Gastrocnemius medialis (tissue), 4 donors: ENCODE data around the gene DNM1. TPM values are rescaled to one million over a fixed set of nuclear protein-coding genes. Genes with fewer than 3 reads are reported as not detected.

Source experiments
- ATAC-seq, 2 donors: fragments of 150-250 bp; one replicate each; pipeline ENCODE4 v1.9.1; 2016
- DNase-seq, 2 donors: peaks; one replicate each; pipeline ENCODE4 v3.0.0-alpha.2; 2019
- H3K27ac ChIP-seq, 4 donors: fragments of 200-600 bp; sonication (generic); 1 replicate in 1 of 4; 2 replicates in 3 of 4; pipeline ENCODE4 v1.5.1; 2016 to 2018; ENCODE audit warnings: mild to moderate bottlenecking in 2 of 4, moderate library complexity in 1 of 4
- H3K27me3 ChIP-seq, 3 donors: fragments of 200-600 bp; sonication (generic) in 2 of 3; 1 replicate in 1 of 3; 2 replicates in 2 of 3; pipeline versions ENCODE4 v1.5.1 to v1.6.0; 2016 to 2019; ENCODE audit warnings: mild to moderate bottlenecking in 1 of 3, moderate library complexity in 1 of 3
- H3K36me3 ChIP-seq, 2 donors: fragments of 200-600 bp; sonication (generic) in 1 of 2; one replicate each; pipeline ENCODE4 v1.5.1; 2017 to 2018
- H3K4me1 ChIP-seq, 2 donors: fragments of 200-600 bp; sonication (generic) in 1 of 2; one replicate each; pipeline ENCODE4 v1.5.1; 2016 to 2017; ENCODE audit warnings: mild to moderate bottlenecking in 2 of 2
- H3K4me3 ChIP-seq, 4 donors: fragments of 200-600 bp; sonication (generic) in 3 of 4; 1 replicate in 1 of 4; 2 replicates in 3 of 4; pipeline ENCODE4 v1.5.1; 2016 to 2019; ENCODE audit warnings: mild to moderate bottlenecking in 2 of 4
- H3K9me3 ChIP-seq, 3 donors: fragments of 200-600 bp; sonication (generic) in 2 of 3; 1 replicate in 1 of 3; 2 replicates in 2 of 3; pipeline ENCODE4 v1.5.1; 2016 to 2019
- POLR2A ChIP-seq, 2 donors: fragments of 450-650 bp; IDR thresholded peaks; one replicate each; pipeline ENCODE4 v1.6.1; 2017; ENCODE audit warnings: antibody characterized with exemption in 2 of 2, mild to moderate bottlenecking in 2 of 2, moderate library complexity in 2 of 2
- in situ Hi-C, 4 donors: fragments of 200-750 bp; cut with MboI; loops; one replicate each; pipeline versions ENCODE4 v1.15.0 to v1.8.0; 2017; ENCODE audit warnings: low sequenced_read_pairs in 4 of 4
- intact Hi-C: fragments of 100-400 bp; cut with DNase I; formaldehyde crosslinking; loops from one replicate; pipeline ENCODE4 v1.15.1; 2023; ENCODE audit warnings: low total_unique reads
- total RNA-seq, 4 donors: library from RNA; depleted of rRNA; stranded (reverse); fragments of >200 nt; gene quantifications; one replicate each; pipeline versions ENCODE4 v1.1.0 to v1.2.3, GENCODE V29; 2016
- TF ChIP-seq, protein P1 (sequence below), 5 experiments: fragments of 450-650 bp in 3 of 5; fragments of 200-600 bp in 2 of 5; sonication (generic) in 2 of 5; IDR thresholded peaks in 4 of 5; conservative IDR thresholded peaks in 1 of 5; 1 replicate in 4 of 5; 2 replicates in 1 of 5; pipeline ENCODE4 v1.5.1; 2016 to 2019; ENCODE audit warnings: antibody characterized with exemption in 5 of 5, mild to moderate bottlenecking in 3 of 5, moderate library complexity in 3 of 5

Gene DNM1
- total RNA-seq, 4 donors from 2014 or later, result 1.8 to 3.8 (median 2.0) TPM

DNA sequence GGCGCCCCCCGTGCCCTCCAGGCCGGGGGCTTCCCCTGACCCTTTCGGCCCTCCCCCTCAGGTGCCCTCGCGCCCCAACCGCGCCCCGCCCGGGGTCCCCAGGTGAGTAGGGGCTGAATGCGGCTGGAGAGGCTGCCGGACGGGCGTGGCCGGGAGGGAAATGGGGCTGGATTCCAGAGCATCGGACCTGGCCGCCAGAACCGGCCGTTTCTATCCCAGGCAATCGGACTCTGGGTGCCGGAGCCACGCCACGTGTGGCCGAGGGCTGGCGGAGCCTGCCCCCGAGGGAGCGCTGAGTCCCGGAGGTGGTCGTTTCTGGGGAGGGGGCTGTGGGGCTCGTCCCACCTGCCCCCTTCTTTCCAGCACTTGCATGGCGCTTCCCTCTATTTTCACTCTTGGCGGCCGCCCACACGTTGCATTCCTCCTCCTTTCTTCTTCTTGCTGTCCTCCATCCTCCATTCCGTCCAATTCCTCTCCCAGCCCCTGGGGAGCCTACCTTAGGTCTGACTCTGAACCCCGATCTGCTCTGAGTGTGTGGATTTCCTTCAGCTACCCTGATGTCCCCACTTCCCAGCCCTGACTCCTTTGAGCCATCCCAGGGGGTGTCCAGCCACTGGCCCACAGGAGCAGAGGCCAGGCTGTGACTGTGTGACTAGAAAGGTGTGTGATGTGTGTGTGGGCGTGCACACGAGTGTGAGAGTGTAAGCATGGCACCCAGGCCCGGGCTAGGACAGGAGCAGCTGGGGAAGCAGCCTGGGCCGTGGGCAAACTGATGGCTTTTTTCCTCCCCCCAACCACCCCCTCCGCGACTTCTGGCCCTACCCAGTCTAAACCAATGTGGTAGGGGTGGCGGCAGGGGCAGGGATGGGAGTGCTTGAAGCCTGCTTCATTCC, 47.9 kb downstream of the DNM1 start:
- Histone ChIP-seq H3K27ac (no peak overlapping the region), H3K4me3 (peak overlapping the region in 3 of 4 donors; percentile 17 to 41 (median 31)), H3K27me3 (peaks cover 15 to 22% (median 17%) of the 10 kb centered on the region in 3 donors), H3K9me3 (no peaks in the 10 kb centered on the region), H3K36me3 (peaks cover 0 to 3% of the 10 kb centered on the region in 2 donors), H3K4me1 (no peaks in the 10 kb centered on the region)
- intact Hi-C loops, result no loop called here
- TF ChIP-seq POLR2A (IDR thresholded peaks at IDR 0.05), result no peak
- TF ChIP-seq, protein P1, sequence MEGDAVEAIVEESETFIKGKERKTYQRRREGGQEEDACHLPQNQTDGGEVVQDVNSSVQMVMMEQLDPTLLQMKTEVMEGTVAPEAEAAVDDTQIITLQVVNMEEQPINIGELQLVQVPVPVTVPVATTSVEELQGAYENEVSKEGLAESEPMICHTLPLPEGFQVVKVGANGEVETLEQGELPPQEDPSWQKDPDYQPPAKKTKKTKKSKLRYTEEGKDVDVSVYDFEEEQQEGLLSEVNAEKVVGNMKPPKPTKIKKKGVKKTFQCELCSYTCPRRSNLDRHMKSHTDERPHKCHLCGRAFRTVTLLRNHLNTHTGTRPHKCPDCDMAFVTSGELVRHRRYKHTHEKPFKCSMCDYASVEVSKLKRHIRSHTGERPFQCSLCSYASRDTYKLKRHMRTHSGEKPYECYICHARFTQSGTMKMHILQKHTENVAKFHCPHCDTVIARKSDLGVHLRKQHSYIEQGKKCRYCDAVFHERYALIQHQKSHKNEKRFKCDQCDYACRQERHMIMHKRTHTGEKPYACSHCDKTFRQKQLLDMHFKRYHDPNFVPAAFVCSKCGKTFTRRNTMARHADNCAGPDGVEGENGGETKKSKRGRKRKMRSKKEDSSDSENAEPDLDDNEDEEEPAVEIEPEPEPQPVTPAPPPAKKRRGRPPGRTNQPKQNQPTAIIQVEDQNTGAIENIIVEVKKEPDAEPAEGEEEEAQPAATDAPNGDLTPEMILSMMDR (IDR thresholded peaks at IDR 0.05 in 4 of 5, conservative IDR thresholded peaks at IDR 0.05 in 1 of 5), result no peak
- DNase-seq, result no peak
- in situ Hi-C loops, result no loop called here
- no peak for ATAC-seq

- ATAC-seq (no peak), DNase-seq (no peak)
- in situ Hi-C loops, result no loop called here
- H3K9me3 ChIP-seq, result no peaks in the 10 kb centered on the region
- no peak overlapping the region for H3K27ac ChIP-seq
- no peak overlapping the region for H3K4me3 ChIP-seq
- TF ChIP-seq, protein P1 (IDR thresholded peaks at IDR 0.05 in 4 of 5, conservative IDR thresholded peaks at IDR 0.05 in 1 of 5), result no peak
- TF ChIP-seq POLR2A (IDR thresholded peaks at IDR 0.05), result no peak
- intact Hi-C loops, result no loop called here
- peaks cover 15 to 22% (median 17%) of the 10 kb centered on the region in 3 donors for H3K27me3 ChIP-seq
- H3K36me3 ChIP-seq, result peaks cover 0 to 4% of the 10 kb centered on the region in 2 donors
- H3K4me1 ChIP-seq, result no peaks in the 10 kb centered on the region
These were observed 48.5 kb downstream of the DNM1 start for GRCh38 chr9:128251732-128252100.

- ATAC-seq, result no peak
- Histone ChIP-seq H3K9me3 (no peaks in the 10 kb centered on the region), H3K4me3 (no peak overlapping the region), H3K36me3 (peaks cover 0 to 12% of the 10 kb centered on the region in 2 donors), H3K27ac (no peak overlapping the region), H3K27me3 (peaks cover 15 to 22% (median 17%) of the 10 kb centered on the region in 3 donors), H3K4me1 (no peaks in the 10 kb centered on the region)
- no peak for TF ChIP-seq POLR2A (IDR thresholded peaks at IDR 0.05)
- TF ChIP-seq, protein P1 (IDR thresholded peaks at IDR 0.05 in 4 of 5, conservative IDR thresholded peaks at IDR 0.05 in 1 of 5), result no peak
- no peak for DNase-seq
- in situ Hi-C loops, result no loop called here
- intact Hi-C loops, result no loop called here
These were observed 49.3 kb downstream of the DNM1 start for GRCh38 chr9:128252317-128253139.

GRCh38 chr9:128253140-128253990, 50.2 kb downstream of the DNM1 start:
- no peak for DNase-seq
- in situ Hi-C loops, result no loop called here
- no peaks in the 10 kb centered on the region for H3K4me1 ChIP-seq

More at GRCh38 chr9:128253140-128253990, 50.2 kb downstream of the DNM1 start:
- H3K27ac ChIP-seq, result no peak overlapping the region
- no peak overlapping the region for H3K4me3 ChIP-seq
- TF ChIP-seq, protein P1 (IDR thresholded peaks at IDR 0.05 in 4 of 5, conservative IDR thresholded peaks at IDR 0.05 in 1 of 5), result no peak
- no peak for TF ChIP-seq POLR2A (IDR thresholded peaks at IDR 0.05)
- ATAC-seq, result no peak
- intact Hi-C loops, result no loop called here
- peaks cover 0 to 20% of the 10 kb centered on the region in 2 donors for H3K36me3 ChIP-seq
- peaks cover 15 to 22% (median 17%) of the 10 kb centered on the region in 3 donors for H3K27me3 ChIP-seq
- H3K9me3 ChIP-seq, result no peaks in the 10 kb centered on the region
